NCI-H510A treated with DMSO at 0.1 percent for 48 hours (cell line): ENCODE data around the gene ELOF1.

Experiments used
- DNase-seq: peaks from one replicate; lab custom pipeline; 2025; lab: John Stamatoyannopoulos, UW

ELOF1 gene

DNA sequence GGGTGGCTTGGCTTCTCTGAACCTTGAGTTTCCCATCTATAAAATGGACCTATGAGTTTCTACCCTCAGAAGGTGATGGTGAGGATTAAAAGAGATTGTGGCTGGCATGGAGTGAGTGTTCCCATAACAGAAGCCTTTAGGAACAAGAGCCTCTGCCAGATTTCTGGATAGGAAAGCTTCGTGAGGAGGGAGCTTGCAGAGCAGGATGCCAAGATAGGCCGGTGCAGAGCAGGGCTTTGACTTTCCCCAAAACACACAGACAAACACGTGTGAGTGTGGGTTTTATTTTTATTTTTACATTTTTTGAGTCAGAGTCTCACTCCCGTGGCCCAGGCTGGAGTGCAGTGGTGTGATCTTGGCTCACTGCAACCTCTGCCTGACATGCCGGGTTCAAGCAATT lies 24.1 kb downstream of the ELOF1 start:
- no peak for DNase-seq

DNA sequence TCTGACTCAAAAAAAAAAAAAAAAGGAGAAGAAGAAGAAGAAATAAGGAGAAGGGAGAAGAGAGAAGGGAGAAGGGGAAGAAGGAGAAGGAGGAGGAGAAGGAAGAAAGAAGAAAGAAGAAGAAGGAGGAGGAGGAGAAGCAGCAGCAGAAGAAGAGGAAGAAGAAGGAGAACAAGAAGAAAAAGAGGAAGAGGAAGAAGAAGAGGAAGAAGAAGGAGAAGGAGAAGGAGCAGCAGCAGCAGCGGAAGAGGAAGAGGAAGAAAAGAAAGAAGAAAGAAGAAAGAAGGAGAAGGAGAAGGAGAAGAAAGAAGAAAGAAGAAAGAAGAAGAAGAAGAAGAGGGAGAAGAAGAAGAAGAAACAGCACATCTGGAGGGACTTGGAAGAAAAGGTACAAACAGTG lies 24.5 kb downstream of the ELOF1 start:
- DNase-seq: no peak

DNA sequence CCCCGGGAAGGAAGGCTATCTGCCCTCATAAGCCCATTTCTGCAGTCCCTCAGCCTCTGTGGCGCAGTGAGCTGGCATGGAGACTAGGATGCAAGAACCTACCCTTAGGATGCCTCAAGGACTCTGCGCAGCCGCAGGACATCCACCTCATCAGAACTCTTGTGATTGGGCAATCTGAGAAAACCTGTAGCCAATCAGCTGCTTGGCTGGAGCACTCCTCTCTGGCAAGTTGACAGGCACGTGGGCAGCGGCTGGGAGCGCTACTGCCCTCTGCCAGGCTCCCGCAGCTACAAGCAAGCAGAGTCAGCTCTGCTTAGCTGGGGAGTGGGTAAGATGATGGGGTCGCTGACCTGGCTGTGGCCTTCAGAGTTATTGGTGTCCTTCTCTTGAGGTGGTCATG lies 28.6 kb downstream of the ELOF1 start:
- DNase-seq: peak; percentile 86

DNA sequence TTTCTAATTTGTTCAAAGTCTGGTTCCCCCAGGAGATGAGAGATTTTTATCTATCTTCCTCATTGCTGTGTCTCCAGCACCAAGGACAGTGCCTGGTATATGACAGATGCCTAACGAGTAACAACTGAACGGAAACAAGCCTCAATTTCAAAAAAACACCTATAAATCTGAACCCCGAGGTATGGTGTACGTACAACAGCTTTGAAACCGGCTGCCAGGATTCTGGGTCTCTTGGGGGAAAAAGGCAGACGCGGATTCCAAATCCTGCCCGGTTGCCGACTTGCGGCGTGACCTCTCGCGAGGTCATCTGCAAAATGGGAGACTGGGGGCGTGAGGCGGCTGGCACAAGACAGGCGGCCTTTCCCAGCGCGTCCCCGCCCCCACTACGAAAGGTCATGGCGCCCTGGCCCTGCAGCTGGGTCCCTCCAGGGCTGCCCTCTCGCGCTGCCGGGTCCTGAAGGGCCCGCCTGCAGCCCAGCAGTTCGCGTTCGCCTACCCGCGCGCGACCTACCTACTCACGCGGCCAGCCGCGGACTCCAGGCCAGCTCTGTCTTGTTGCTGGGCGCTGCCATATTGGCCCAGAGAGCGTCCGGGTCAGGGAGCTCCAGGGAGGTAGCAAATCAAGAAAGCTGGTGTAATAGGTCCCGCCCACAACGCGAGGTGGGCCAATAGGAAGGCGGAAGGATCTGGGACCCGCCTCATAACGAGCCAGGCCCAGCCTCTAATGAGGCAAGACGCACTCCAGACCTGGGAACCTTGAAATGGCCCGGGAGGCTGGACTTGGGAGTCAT lies 30.3 kb downstream of the ELOF1 start, which contains the start of gene ECSIT:
Gene ECSIT (minus strand): TSS at position 584 of the 791 bp plus-strand sequence. CDS start 9,964 bp downstream, outside the sequence.
- DNase-seq: peak; percentile 98

DNA sequence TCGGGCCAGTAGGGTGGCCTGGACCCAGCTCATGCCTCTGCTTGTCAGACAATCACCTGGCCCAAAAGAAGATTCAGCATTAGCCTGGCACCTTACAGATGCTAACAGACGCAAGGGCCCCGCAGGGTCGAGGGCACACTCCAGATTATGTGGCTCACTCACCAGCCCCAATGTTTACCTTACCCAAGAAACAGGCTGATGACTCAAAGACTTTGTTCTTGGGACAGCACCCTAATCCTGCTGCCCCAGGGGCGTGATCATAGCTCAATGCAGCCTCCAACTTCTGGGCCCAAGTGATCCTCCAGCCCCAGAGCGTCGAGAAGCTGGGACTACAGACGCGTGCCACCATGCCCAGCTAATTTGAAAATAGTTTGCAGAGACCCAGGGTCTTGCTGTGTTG lies 39.9 kb downstream of the ELOF1 start:
- no peak for DNase-seq

DNA sequence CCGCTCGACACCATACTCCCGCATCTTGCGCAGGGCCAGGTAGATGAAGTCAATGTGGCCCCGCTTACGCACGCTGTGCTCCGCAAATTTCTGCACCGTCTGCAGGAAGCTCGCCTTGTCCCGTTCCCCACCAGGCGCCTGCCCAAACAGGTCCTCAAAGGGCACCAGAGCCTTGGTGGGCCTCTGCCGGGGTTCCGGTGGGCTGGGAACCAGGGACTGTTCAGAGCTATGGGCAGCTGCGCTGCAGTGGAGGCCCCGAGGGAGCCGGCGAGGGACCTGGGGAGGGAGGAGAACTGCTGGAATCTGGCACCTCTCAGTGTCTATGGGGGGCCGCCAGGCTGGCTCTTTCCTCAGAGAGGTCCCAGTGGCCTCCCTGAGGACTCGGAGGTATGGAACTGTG lies 45.1 kb downstream of the ELOF1 start:
- no peak for DNase-seq

DNA sequence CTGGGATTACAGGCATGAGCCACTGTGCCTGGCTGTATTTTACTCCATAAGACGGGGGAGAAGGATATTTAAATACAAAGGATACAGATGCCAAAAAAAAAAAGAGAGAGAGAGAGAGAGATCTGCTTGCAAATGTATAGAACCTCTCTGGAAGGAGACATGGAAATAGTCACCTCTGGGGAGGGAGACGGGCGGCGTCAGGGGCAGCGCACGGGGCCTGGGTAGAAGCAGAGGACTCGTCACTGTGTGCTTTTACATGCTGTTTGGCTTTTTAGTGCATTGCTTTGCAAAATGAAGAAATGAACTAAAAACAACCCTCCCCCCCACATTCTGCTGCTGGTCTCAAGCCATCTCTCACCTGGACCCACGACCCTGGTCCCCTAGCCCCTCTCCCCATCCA lies 48.6 kb downstream of the ELOF1 start:
- DNase-seq: no peak

DNA sequence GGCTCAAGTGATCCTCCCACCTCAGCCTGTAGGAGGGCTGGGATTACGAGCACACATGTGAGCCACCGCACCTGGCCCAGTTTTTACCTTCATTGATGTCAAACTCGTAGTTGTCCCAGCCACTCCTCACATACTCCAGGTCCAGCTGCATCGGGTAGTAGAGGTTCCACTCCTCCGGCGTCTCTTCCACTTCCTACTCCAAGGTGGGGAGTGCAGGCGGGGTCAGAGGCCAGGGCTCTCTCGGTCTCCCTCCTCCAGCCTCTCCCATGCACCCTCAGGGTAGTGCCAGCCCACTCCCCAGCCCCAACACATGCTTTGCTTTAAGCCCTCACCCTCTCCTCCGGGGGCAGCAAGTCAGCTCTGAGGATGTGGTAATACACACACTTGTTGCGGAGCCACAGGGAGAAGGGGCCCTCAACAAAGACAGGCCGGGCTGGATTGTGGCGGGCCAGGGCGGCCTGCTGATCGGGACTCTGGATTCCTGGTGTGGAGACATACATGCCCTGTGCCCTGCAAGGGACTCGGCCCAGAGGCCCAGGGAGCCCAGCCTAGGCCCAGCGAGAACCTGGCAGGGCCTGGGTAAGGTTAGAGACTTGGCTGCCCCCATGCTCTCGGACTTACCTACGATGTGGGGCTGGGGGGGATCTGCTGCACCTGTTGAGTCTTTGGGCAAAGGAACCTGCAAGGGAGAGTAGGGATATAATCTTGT lies 51.5 kb downstream of the ELOF1 start:
- DNase-seq: no peak

DNA sequence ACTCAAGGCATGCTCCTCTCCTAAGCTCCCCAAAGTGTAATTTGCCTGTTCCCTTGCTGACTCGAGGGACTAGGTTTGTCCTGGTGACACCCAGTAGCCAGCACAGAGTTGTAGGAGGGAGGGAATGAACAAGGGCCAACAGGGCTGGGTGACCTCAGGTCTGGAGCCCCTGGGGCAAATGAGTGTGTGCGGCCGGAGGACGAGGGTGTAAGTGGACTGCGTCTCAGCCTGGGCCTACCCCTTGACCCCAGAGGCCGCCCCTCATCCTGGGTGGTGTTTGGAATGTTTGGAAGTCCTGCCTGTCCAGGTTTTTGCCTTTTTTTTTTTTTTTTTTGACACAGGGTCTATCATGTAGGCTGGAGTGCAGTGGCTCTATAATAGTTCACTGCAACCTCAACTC lies 52.1 kb downstream of the ELOF1 start:
- DNase-seq: no peak

DNA sequence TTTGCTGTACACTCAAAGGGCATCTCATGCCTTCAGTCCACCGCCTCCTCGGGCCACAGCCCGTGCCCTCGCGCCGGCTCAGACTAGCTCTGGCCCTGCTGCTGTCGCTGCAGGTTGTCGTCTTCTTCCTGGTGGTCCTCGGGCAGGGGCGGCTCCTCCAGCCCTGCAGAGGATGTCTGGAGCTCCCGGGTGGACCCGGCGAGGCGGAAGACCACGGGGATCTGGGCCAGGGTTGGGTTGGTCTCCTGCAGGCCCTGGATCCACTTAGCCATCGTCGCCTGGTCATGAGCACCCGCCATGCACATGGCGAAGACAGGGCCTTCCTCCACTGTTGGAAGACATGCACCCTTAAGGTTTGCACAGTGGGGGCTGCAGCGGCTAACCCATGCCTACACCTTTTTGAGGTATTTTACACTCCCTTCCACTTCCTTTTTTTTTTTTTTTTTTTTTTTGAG lies 52.9 kb downstream of the ELOF1 start:
- no peak for DNase-seq

DNA sequence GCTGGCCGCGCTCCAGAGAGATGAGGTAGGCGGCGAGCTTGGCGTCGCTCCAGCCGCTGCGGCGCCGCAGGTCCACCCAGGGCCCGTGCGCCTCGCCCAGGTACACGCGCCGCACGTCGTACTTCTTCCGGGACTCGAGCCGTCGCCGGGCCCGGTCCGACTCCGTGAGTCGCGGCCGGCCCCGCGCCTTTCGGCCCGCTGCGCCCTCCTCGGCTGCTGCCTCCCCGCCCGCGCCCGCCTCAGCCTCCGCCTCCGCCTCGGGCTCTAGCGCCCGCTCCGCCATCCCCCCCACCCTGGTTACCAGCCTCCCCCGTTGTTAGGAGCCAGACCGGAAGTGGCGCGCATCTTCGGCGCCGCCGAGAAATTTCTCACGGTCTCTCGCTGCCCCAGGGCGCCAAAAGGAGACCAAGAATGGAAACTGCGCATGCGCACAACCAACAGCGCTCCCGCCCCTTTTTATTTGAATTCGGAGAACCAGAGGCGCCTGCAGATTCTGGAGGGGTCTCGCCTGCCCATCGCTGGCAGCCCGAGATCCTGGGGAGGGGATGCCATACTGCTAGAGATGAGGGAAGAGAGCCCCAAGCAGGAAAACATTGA lies 53.4 kb downstream of the ELOF1 start, which contains the start of gene ZNF653:
Gene ZNF653 (minus strand): TSS at position 336 of the 597 bp plus-strand sequence. CDS start 53 bp downstream, at position 283.
- peak; percentile 96 for DNase-seq

DNA sequence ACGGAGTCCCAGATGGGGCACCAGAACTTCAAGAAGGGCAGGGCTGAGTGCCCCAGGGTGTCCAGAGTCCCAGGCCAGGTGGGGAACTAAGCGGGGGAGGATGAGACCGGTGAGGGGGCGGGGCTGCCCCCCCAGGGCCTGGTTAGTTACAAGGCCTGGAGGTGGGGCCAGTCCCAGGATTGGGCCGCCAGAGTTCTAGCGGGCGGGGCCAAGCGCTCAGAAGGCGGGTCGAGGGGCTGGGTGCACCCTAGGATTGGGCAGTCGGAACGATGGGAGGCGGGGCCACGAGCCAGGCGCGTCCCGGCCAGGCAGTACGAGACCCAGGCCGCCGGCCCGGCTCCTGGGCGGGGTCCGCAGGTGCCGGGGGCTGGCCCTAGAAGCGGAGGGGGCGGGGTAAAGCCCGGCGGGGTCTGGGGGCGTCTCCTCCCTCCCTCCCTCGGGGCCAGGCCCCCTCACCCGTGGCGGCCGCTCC lies 54.0 kb downstream of the ELOF1 start:
- peak; percentile 93 for DNase-seq

DNA sequence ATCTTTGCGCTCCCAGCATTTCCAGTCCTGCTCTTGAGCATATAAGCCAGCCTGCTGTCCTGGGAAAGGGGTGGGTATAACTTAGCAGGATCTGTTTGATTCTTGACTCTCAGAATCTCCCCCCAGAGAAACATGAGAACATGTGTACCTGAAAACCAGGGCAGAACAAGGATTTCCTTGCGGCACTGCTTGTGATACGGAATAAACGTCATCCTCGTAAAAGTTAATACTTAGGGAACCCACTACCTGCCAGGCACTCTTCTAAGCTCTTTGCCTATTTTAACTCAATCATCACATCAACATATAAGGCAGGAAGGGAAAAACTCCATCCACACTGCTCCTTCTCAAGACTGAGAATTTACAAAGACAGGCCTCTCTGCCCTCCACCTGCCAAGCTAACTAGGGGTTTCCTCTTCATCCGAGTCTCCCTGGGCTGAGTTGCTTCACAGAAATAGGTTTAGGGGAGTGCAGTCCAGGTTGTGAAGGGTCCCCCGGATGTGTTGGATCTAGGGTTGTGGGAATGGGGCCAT lies 54.5 kb downstream of the ELOF1 start:
- no peak for DNase-seq
